ENCODE data around the gene PPM1L. TPM values are rescaled to one million over a fixed set of nuclear protein-coding genes. Genes with fewer than 3 reads are reported as not detected.

Gene PPM1L
- total RNA-seq, 1 experiment from 2014 or later, result 7.3 TPM

- no peak overlapping the region for H2BK120ac ChIP-seq (ENCODE audit: low read depth, low read length, poor library complexity, severe bottlenecking)
- no peak overlapping the region for H4K8ac ChIP-seq (replicated peaks; ENCODE audit: insufficient read length, low read depth, low read length)
- no peak overlapping the region for H4K91ac ChIP-seq (ENCODE audit: insufficient read length, low read depth, low read length)
- Mint-ChIP-seq H3K9me3 (no peaks in the 10 kb centered on the region), H3K27ac (no peak overlapping the region), H3K4me3 (no peak overlapping the region), H3K36me3 (ENCODE audit: insufficient read depth in 1 of 3, low read depth in 3 of 3) (no peaks in the 10 kb centered on the region), H3K4me1 (peaks cover 6 to 9% of the 10 kb centered on the region in 2 experiments), H3K27me3 (ENCODE audit: low read depth) (no peaks in the 10 kb centered on the region)
- no peak overlapping the region for H3T11ph ChIP-seq (ENCODE audit: low read length)
- H2AK5ac ChIP-seq (ENCODE audit: insufficient read length, low read length), result no peak overlapping the region
- DNase-seq, result no peak
- H4K5ac ChIP-seq (ENCODE audit: insufficient read length, low read depth, low read length), result no peak overlapping the region
- H3K9me3 ChIP-seq (ENCODE audit: control insufficient read depth, low read depth, low read length), result no peaks in the 10 kb centered on the region
- no peak overlapping the region for H2BK15ac ChIP-seq (ENCODE audit: low read depth, low read length)
- H3K4me2 ChIP-seq (ENCODE audit: insufficient read depth, insufficient read length, low read length), result no peak overlapping the region
- H2BK20ac ChIP-seq (ENCODE audit: low read depth, low read length, poor library complexity, severe bottlenecking), result no peak overlapping the region
- H3K9ac ChIP-seq (ENCODE audit: extremely low read depth, insufficient read length, low read length), result no peak overlapping the region
- no peak overlapping the region for H3K18ac ChIP-seq (ENCODE audit: insufficient read length, low read depth, low read length)
- no peaks in the 10 kb centered on the region for H3K27me3 ChIP-seq (ENCODE audit: insufficient read depth, low read length)
- no peaks in the 10 kb centered on the region for H3K23me2 ChIP-seq (ENCODE audit: insufficient read length, low read depth, low read length, poor library complexity, severe bottlenecking)
- no peak overlapping the region for H2AFZ ChIP-seq (ENCODE audit: low read length)
- H3K14ac ChIP-seq (ENCODE audit: insufficient read depth, low read length), result no peak overlapping the region
- peaks cover 3% of the 10 kb centered on the region for H3K79me1 ChIP-seq (ENCODE audit: insufficient read depth, low read depth, low read length, poor library complexity, severe bottlenecking)
- TF ChIP-seq CTCF (conservative IDR thresholded peaks at IDR 0.05), result no peak
- H2BK12ac ChIP-seq (ENCODE audit: insufficient read length, low read depth, low read length), result no peak overlapping the region
- H4K20me1 ChIP-seq (ENCODE audit: control insufficient read depth, insufficient read depth, insufficient read length), result no peaks in the 10 kb centered on the region
- H3K4me1 ChIP-seq (ENCODE audit: insufficient read depth, low read length), result no peaks in the 10 kb centered on the region
- no peak overlapping the region for H3K4ac ChIP-seq (ENCODE audit: low read depth, low read length)
- no peaks in the 10 kb centered on the region; the same call in 1 of the 2 replicates for H3K79me2 ChIP-seq (ENCODE audit: insufficient read depth, low read length)
- no peak overlapping the region for H2BK5ac ChIP-seq (ENCODE audit: insufficient read length, low read length)
- H3K23ac ChIP-seq (ENCODE audit: insufficient read length, low read depth, low read length), result no peak overlapping the region
- no peak overlapping the region for H3K56ac ChIP-seq (ENCODE audit: insufficient read length, low read depth, low read length)
- no peak overlapping the region for H3K27ac ChIP-seq (ENCODE audit: insufficient read length, low read depth, low read length)
- WGBS (ENCODE audit: extremely low coverage, insufficient read length, low lambda C conversion rate), result no CpG with 5 or more reads among the region's 1 CpG
These were observed 9.2 kb downstream of the PPM1L start for GRCh38 chr3:160765211-160765610.
